WTC11 (cell line): Measurements from ENCODE around the gene TAS1R1. TPM values are rescaled to one million over a fixed set of nuclear protein-coding genes. Genes with fewer than 3 reads are reported as not detected.

Source experiments
- ATAC-seq: fragments of 200-7000 bp; cut with Tn5 transposase; 2 replicates; pipeline ENCODE4 v1.10.0; 2021; ENCODE audit warnings: mild to moderate bottlenecking, moderate library complexity
- CTCF ChIA-PET: fragments of 300-600 bp; sonication (Branson Sonifier 250); formaldehyde crosslinking; loops from one replicate; lab custom pipeline; 2021; ENCODE audit warnings: antibody characterized with exemption; lab: Charles Lee
- POLR2A ChIA-PET: fragments of 350-600 bp; sonication (Branson Sonifier 250); formaldehyde crosslinking; loops from one replicate; lab custom pipeline; 2021; ENCODE audit warnings: antibody characterized with exemption; lab: Charles Lee
- DNase-seq: peaks from one replicate; pipeline ENCODE4 v3.0.0; 2021; ENCODE audit warnings: low spot score
- H3K27ac Mint-ChIP-seq: 2 replicates; pipeline ENCODE4 v1.8.0; 2021; ENCODE audit warnings: mixed read lengths
- H3K27me3 Mint-ChIP-seq: 2 replicates; pipeline ENCODE4 v1.8.0; 2021; ENCODE audit warnings: low read depth, mild to moderate bottlenecking, moderate library complexity, mixed read lengths
- H3K36me3 Mint-ChIP-seq: 2 replicates; pipeline ENCODE4 v1.8.0; 2021; ENCODE audit warnings: mixed read lengths
- H3K4me1 Mint-ChIP-seq: 2 replicates; pipeline ENCODE4 v1.8.0; 2022; ENCODE audit warnings: mixed read lengths
- H3K4me3 Mint-ChIP-seq: 2 replicates; pipeline ENCODE4 v1.8.0; 2021; ENCODE audit warnings: mild to moderate bottlenecking, moderate library complexity, mixed read lengths
- H3K9me3 Mint-ChIP-seq: 2 replicates; pipeline ENCODE4 v1.8.0; 2021; ENCODE audit warnings: mixed read lengths
- ATF1 ChIP-seq: sonication (generic); formaldehyde crosslinking; IDR thresholded peaks from 2 replicates; pipeline ENCODE4 v1.8.1; 2023; ENCODE audit warnings: mild to moderate bottlenecking, moderate library complexity, missing genetic modification reagents
- CBFB ChIP-seq: sonication (generic); formaldehyde crosslinking; IDR thresholded peaks from 2 replicates; pipeline ENCODE4 v1.8.1; 2022; ENCODE audit warnings: mild to moderate bottlenecking, low read depth, missing genetic modification reagents
- GABPB1 ChIP-seq: sonication (generic); formaldehyde crosslinking; IDR thresholded peaks from 2 replicates; pipeline ENCODE4 v1.8.1; 2023; ENCODE audit warnings: mild to moderate bottlenecking, missing genetic modification reagents
- NR3C1 ChIP-seq: sonication (generic); formaldehyde crosslinking; conservative IDR thresholded peaks from 2 replicates; pipeline ENCODE4 v1.8.1; 2023; ENCODE audit warnings: low read depth, mild to moderate bottlenecking, missing genetic modification reagents
- SMAD4 ChIP-seq: sonication (generic); formaldehyde crosslinking; IDR thresholded peaks from 2 replicates; pipeline ENCODE4 v1.8.0; 2022; ENCODE audit warnings: mild to moderate bottlenecking, missing genetic modification reagents
- ZBTB21 ChIP-seq: sonication (generic); formaldehyde crosslinking; IDR thresholded peaks from 2 replicates; pipeline ENCODE4 v1.8.1; 2023; ENCODE audit warnings: mild to moderate bottlenecking, missing genetic modification reagents, borderline replicate concordance
- ZNF263 ChIP-seq: sonication (generic); formaldehyde crosslinking; IDR thresholded peaks from 2 replicates; pipeline ENCODE4 v1.8.1; 2022; ENCODE audit warnings: low read depth, mild to moderate bottlenecking, moderate library complexity, missing genetic modification reagents
- ZNF671 ChIP-seq: fragments of 250-450 bp; sonication (Bioruptor Pico); IDR thresholded peaks from 2 replicates; pipeline ENCODE4 v1.8.0; 2021; ENCODE audit warnings: mild to moderate bottlenecking
- total RNA-seq: library from RNA; stranded (reverse); gene quantifications from 3 replicates; pipeline ENCODE4 v1.2.3, GENCODE V29; 2021
- TF ChIP-seq, protein P1 (sequence below): fragments of 250-450 bp; sonication (Bioruptor Pico); IDR thresholded peaks from 2 replicates; pipeline ENCODE4 v1.9.0; 2021; ENCODE audit warnings: mild to moderate bottlenecking
- TF ChIP-seq, protein P2 (sequence below): sonication (generic); formaldehyde crosslinking; IDR thresholded peaks from 2 replicates; pipeline ENCODE4 v1.8.1; 2023; ENCODE audit warnings: mild to moderate bottlenecking, missing genetic modification reagents
- TF ChIP-seq, protein P3 (sequence below): fragments of 250-450 bp; sonication (Bioruptor Pico); IDR thresholded peaks from 2 replicates; pipeline ENCODE4 v1.9.0; 2021; ENCODE audit warnings: mild to moderate bottlenecking, borderline replicate concordance
- TF ChIP-seq, protein P4 (sequence below): sonication (generic); formaldehyde crosslinking; conservative IDR thresholded peaks from 2 replicates; pipeline ENCODE4 v1.8.1; 2023; ENCODE audit warnings: mild to moderate bottlenecking, low read depth, missing genetic modification reagents, moderate library complexity
- TF ChIP-seq, protein P5 (sequence below): sonication (generic); formaldehyde crosslinking; IDR thresholded peaks from 2 replicates; pipeline ENCODE4 v1.8.1; 2022; ENCODE audit warnings: missing genetic modification reagents, borderline replicate concordance
- TF ChIP-seq, protein P6 (sequence below): sonication (generic); formaldehyde crosslinking; IDR thresholded peaks from 2 replicates; pipeline ENCODE4 v1.8.0; 2022; ENCODE audit warnings: missing genetic modification reagents
- TF ChIP-seq, protein P7 (sequence below): sonication (generic); formaldehyde crosslinking; IDR thresholded peaks from 2 replicates; pipeline ENCODE4 v1.8.0; 2022; ENCODE audit warnings: mild to moderate bottlenecking, missing genetic modification reagents
- TF ChIP-seq, protein P8 (sequence below): sonication (generic); formaldehyde crosslinking; IDR thresholded peaks from 2 replicates; pipeline ENCODE4 v1.8.0; 2022; ENCODE audit warnings: mild to moderate bottlenecking, missing genetic modification reagents

Gene TAS1R1
- total RNA-seq, 1 experiment from 2014 or later = 0.11 TPM

DNA sequence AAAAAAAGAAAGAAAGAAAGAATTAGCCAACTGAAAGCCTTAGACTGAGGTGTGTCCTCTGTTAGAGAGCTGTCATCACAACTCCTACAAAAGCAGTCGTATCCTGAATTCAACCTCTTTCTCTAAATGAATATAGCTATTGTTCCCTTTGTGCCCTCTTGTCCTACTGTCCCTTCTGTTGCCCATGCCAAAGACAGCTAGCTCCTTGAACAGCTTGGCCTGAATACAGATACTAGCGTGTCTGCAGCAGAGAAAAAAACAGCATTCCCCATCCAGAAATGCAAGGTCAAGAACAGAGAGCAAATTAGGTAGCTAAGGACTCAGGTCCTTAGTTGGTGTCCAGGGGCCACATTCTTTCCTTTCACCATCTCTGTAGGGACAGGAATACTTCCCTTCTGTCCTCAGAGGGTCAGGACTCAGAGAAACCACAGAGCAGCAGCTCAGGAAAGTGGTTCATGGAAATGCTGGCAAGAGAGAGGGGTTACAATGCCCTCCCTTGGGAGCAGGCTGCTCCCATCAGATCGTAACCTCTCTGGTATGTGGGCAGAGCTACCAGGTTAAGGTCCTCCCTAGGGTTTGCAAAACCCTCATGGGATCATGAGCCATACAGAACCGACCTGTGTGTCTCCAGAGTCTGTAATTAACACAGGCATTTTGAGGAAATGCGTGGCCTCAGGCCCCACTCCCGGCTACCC is 22.9 kb downstream of the TAS1R1 start (continued):
- TF ChIP-seq SMAD4 (CRISPR knock-in tag) (no peak), ZNF671 (CRISPR knock-in tag) (no peak), GABPB1 (CRISPR knock-in tag) (no peak), NR3C1 (CRISPR knock-in tag) (no peak), ZNF263 (CRISPR knock-in tag) (no peak)
- TF ChIP-seq, protein P1, sequence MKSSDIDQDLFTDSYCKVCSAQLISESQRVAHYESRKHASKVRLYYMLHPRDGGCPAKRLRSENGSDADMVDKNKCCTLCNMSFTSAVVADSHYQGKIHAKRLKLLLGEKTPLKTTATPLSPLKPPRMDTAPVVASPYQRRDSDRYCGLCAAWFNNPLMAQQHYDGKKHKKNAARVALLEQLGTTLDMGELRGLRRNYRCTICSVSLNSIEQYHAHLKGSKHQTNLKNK (CRISPR knock-in tag) = no peak
- TF ChIP-seq, protein P2, sequence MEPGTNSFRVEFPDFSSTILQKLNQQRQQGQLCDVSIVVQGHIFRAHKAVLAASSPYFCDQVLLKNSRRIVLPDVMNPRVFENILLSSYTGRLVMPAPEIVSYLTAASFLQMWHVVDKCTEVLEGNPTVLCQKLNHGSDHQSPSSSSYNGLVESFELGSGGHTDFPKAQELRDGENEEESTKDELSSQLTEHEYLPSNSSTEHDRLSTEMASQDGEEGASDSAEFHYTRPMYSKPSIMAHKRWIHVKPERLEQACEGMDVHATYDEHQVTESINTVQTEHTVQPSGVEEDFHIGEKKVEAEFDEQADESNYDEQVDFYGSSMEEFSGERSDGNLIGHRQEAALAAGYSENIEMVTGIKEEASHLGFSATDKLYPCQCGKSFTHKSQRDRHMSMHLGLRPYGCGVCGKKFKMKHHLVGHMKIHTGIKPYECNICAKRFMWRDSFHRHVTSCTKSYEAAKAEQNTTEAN (CRISPR knock-in tag) = no peak
- TF ChIP-seq, protein P3, sequence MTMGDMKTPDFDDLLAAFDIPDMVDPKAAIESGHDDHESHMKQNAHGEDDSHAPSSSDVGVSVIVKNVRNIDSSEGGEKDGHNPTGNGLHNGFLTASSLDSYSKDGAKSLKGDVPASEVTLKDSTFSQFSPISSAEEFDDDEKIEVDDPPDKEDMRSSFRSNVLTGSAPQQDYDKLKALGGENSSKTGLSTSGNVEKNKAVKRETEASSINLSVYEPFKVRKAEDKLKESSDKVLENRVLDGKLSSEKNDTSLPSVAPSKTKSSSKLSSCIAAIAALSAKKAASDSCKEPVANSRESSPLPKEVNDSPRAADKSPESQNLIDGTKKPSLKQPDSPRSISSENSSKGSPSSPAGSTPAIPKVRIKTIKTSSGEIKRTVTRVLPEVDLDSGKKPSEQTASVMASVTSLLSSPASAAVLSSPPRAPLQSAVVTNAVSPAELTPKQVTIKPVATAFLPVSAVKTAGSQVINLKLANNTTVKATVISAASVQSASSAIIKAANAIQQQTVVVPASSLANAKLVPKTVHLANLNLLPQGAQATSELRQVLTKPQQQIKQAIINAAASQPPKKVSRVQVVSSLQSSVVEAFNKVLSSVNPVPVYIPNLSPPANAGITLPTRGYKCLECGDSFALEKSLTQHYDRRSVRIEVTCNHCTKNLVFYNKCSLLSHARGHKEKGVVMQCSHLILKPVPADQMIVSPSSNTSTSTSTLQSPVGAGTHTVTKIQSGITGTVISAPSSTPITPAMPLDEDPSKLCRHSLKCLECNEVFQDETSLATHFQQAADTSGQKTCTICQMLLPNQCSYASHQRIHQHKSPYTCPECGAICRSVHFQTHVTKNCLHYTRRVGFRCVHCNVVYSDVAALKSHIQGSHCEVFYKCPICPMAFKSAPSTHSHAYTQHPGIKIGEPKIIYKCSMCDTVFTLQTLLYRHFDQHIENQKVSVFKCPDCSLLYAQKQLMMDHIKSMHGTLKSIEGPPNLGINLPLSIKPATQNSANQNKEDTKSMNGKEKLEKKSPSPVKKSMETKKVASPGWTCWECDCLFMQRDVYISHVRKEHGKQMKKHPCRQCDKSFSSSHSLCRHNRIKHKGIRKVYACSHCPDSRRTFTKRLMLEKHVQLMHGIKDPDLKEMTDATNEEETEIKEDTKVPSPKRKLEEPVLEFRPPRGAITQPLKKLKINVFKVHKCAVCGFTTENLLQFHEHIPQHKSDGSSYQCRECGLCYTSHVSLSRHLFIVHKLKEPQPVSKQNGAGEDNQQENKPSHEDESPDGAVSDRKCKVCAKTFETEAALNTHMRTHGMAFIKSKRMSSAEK (CRISPR knock-in tag) = no peak
- TF ChIP-seq, protein P4, sequence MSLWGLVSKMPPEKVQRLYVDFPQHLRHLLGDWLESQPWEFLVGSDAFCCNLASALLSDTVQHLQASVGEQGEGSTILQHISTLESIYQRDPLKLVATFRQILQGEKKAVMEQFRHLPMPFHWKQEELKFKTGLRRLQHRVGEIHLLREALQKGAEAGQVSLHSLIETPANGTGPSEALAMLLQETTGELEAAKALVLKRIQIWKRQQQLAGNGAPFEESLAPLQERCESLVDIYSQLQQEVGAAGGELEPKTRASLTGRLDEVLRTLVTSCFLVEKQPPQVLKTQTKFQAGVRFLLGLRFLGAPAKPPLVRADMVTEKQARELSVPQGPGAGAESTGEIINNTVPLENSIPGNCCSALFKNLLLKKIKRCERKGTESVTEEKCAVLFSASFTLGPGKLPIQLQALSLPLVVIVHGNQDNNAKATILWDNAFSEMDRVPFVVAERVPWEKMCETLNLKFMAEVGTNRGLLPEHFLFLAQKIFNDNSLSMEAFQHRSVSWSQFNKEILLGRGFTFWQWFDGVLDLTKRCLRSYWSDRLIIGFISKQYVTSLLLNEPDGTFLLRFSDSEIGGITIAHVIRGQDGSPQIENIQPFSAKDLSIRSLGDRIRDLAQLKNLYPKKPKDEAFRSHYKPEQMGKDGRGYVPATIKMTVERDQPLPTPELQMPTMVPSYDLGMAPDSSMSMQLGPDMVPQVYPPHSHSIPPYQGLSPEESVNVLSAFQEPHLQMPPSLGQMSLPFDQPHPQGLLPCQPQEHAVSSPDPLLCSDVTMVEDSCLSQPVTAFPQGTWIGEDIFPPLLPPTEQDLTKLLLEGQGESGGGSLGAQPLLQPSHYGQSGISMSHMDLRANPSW (CRISPR knock-in tag) = no peak
- TF ChIP-seq, protein P5, sequence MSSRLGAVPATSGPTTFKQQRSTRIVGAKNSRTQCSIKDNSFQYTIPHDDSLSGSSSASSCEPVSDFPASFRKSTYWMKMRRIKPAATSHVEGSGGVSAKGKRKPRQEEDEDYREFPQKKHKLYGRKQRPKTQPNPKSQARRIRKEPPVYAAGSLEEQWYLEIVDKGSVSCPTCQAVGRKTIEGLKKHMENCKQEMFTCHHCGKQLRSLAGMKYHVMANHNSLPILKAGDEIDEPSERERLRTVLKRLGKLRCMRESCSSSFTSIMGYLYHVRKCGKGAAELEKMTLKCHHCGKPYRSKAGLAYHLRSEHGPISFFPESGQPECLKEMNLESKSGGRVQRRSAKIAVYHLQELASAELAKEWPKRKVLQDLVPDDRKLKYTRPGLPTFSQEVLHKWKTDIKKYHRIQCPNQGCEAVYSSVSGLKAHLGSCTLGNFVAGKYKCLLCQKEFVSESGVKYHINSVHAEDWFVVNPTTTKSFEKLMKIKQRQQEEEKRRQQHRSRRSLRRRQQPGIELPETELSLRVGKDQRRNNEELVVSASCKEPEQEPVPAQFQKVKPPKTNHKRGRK (CRISPR knock-in tag) = no peak
- TF ChIP-seq, all 79 proteins: peak for 0

DNA sequence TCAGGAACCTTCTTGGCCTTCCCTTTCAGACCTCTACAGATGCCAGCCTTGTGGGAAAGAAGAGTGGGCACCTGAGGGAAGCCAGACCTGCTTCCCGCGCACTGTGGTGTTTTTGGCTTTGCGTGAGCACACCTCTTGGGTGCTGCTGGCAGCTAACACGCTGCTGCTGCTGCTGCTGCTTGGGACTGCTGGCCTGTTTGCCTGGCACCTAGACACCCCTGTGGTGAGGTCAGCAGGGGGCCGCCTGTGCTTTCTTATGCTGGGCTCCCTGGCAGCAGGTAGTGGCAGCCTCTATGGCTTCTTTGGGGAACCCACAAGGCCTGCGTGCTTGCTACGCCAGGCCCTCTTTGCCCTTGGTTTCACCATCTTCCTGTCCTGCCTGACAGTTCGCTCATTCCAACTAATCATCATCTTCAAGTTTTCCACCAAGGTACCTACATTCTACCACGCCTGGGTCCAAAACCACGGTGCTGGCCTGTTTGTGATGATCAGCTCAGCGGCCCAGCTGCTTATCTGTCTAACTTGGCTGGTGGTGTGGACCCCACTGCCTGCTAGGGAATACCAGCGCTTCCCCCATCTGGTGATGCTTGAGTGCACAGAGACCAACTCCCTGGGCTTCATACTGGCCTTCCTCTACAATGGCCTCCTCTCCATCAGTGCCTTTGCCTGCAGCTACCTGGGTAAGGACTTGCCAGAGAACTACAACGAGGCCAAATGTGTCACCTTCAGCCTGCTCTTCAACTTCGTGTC is 23.7 kb downstream of the TAS1R1 start:
- DNase-seq (no peak), ATAC-seq (no peak)
- peaks cover 14% of the 10 kb centered on the region for H3K4me1 Mint-ChIP-seq
- H3K36me3 Mint-ChIP-seq = peaks cover 3% of the 10 kb centered on the region; the same call in 1 of the 2 replicates
- CTCF ChIA-PET = interaction anchor here (0.6 to 1.4 kb wide), 3 partner anchors 56 to 1351 kb away, joined by 4 to 5 read pairs (median 4); no protein-coding TSS in a partner anchor
- H3K9me3 Mint-ChIP-seq = no peaks in the 10 kb centered on the region
- POLR2A ChIA-PET = no interaction called here
- no peaks in the 10 kb centered on the region for H3K27me3 Mint-ChIP-seq
- H3K4me3 Mint-ChIP-seq = peak overlapping the region; percentile 85
- H3K27ac Mint-ChIP-seq = peak overlapping the region; percentile 14; the same call in 1 of the 2 replicates
- no peak for TF ChIP-seq ATF1 (CRISPR knock-in tag)
- TF ChIP-seq, protein P6, sequence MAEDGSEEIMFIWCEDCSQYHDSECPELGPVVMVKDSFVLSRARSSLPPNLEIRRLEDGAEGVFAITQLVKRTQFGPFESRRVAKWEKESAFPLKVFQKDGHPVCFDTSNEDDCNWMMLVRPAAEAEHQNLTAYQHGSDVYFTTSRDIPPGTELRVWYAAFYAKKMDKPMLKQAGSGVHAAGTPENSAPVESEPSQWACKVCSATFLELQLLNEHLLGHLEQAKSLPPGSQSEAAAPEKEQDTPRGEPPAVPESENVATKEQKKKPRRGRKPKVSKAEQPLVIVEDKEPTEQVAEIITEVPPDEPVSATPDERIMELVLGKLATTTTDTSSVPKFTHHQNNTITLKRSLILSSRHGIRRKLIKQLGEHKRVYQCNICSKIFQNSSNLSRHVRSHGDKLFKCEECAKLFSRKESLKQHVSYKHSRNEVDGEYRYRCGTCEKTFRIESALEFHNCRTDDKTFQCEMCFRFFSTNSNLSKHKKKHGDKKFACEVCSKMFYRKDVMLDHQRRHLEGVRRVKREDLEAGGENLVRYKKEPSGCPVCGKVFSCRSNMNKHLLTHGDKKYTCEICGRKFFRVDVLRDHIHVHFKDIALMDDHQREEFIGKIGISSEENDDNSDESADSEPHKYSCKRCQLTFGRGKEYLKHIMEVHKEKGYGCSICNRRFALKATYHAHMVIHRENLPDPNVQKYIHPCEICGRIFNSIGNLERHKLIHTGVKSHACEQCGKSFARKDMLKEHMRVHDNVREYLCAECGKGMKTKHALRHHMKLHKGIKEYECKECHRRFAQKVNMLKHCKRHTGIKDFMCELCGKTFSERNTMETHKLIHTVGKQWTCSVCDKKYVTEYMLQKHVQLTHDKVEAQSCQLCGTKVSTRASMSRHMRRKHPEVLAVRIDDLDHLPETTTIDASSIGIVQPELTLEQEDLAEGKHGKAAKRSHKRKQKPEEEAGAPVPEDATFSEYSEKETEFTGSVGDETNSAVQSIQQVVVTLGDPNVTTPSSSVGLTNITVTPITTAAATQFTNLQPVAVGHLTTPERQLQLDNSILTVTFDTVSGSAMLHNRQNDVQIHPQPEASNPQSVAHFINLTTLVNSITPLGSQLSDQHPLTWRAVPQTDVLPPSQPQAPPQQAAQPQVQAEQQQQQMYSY (CRISPR knock-in tag) = no peak
- TF ChIP-seq ZBTB21 (CRISPR knock-in tag) = no peak
- TF ChIP-seq, protein P7, sequence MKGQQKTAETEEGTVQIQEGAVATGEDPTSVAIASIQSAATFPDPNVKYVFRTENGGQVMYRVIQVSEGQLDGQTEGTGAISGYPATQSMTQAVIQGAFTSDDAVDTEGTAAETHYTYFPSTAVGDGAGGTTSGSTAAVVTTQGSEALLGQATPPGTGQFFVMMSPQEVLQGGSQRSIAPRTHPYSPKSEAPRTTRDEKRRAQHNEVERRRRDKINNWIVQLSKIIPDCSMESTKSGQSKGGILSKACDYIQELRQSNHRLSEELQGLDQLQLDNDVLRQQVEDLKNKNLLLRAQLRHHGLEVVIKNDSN (CRISPR knock-in tag) = no peak
- TF ChIP-seq CBFB (CRISPR knock-in tag) = no peak
- TF ChIP-seq, protein P8, sequence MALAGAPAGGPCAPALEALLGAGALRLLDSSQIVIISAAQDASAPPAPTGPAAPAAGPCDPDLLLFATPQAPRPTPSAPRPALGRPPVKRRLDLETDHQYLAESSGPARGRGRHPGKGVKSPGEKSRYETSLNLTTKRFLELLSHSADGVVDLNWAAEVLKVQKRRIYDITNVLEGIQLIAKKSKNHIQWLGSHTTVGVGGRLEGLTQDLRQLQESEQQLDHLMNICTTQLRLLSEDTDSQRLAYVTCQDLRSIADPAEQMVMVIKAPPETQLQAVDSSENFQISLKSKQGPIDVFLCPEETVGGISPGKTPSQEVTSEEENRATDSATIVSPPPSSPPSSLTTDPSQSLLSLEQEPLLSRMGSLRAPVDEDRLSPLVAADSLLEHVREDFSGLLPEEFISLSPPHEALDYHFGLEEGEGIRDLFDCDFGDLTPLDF (CRISPR knock-in tag) = no peak
